Measurements from ENCODE around the gene OR2A7.
"Not testable (repeated sequence)": the region's sequence is repeated elsewhere in the genome, so short reads cannot be mapped to it uniquely, and the experiment has no call there.

- not testable (repeated sequence) for TF ChIP-seq GATA3, GATA2 (IDR thresholded peaks at IDR 0.05; ENCODE audit: low read depth, low read length)
Observed at GRCh38 chr7:144269188-144269587, 4.6 kb upstream of the OR2A7 start, which contains the start of gene CTAGE8.
